ENCODE data around the gene LRMDA. TPM values are rescaled to one million over a fixed set of nuclear protein-coding genes. Genes with fewer than 3 reads are reported as not detected.

The LRMDA gene
- total RNA-seq, 1 donor from 2014 or later, result 17.1 TPM

DNA sequence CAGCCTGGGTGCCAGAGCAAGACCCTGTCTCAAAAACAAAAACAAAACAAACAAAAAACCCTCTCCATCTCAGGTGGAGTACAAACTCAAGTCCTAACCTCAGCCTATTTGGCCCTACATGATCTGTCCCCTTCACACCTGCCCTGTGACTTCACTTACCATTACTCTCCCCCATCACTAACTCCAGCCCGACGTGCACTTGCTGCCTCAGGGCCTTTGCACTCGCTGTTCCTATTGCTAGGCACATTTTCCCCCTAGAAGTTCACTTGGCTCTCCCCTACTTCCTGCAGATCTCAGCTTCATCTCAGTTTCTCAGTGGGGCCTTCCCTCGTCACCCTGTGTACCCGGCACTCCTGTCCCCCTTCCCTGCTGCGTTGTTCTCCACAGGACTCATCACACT, 8.5 kb upstream of the LRMDA start:
- DNase-seq (ENCODE audit: low spot score), result no peak

DNA sequence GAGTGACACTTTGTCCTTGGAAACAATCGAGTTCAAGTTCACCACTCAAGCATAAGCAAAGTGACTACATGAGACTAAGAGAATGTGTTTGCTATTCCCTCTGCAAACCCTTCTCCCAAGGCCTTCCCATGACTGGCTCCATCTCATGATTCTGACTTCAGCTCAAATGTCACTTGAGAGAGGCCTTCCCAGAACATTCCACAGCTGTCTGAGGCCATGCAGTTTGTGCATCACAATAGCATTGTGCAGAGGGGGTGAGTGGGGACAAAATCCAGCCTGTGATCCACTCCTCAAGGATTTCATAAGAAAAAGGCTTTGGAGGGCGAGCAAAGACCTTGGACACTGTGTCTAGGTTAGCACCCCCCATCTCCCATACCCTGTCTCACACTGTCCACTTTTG, 6.9 kb upstream of the LRMDA start:
- DNase-seq (ENCODE audit: low spot score), result no peak

DNA sequence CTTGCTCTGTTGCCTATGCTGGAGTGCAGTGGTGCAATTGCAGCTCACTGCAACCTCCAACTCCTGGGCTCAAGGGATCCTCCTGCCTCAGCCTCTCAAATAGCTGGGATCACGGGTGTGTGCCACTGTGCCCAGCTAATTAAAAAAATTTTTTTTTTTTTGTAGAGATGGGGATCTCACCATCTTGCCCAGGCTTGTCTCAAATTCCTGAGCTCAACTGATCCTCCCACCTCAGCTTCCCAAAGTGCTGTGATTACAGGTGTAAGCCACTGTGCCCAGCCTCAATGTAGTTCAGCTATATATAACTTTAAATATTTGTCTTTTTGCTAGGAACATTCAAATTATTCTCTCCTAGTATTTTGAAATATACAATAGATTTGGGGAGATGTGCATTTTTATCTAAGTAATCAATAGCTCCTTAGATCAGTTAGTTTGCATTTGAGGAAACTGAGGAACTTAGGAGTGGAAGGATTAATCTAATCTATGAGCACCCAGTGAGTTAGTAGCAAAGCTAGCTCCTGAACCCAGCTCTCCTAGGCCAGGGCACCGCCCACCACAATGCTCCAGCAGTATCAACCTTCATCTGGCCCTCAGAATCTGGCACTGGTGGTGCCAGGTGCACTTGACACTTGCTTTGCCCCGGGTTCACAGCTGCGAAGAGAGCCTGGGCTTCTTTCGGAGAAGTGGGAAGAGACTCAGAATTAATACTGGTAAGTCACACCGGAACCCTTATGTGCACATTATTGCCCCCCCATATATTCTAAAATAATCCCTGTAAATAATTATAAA, 5.9 kb upstream of the LRMDA start:
- DNase-seq (ENCODE audit: low spot score), result no peak

DNA sequence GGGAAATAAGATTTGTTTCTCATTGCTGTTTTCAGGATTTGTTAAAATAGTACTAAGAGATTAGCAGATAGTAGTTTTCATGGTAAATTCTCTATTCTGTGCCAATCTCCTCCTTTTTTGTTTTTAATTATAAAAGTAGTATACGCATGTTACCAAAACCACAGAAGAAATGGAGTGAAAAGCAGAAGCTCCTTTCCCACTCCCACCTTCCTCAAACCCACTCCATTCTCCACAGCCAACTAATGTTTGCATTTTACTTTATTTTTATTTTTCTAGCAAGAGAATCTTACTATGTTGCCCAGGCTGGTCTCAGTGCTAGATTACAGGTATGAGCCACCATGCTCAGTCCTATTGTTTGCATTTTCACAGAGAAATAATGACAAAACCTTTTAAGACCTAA, 4.5 kb upstream of the LRMDA start:
- no peak for DNase-seq (ENCODE audit: low spot score)

DNA sequence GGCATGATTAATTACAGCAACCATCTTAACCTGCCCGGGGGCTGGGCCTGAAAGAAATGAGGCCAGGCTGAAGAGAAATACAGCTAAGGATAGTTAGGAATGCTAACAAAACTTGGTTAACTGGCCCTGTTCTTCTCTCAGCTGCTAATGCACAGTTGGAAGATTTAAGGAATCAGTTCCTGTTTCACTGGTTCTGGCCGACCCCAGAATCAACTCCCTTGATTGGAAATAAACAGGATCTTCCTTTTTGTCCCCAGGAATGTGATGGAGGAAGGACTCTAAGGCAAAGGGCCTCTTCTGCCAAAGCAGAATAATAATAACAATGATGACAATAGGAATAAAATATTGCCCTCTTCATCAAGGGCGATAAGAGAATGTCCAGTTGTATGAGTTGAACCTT, 3.5 kb upstream of the LRMDA start:
- DNase-seq (ENCODE audit: low spot score), result no peak

DNA sequence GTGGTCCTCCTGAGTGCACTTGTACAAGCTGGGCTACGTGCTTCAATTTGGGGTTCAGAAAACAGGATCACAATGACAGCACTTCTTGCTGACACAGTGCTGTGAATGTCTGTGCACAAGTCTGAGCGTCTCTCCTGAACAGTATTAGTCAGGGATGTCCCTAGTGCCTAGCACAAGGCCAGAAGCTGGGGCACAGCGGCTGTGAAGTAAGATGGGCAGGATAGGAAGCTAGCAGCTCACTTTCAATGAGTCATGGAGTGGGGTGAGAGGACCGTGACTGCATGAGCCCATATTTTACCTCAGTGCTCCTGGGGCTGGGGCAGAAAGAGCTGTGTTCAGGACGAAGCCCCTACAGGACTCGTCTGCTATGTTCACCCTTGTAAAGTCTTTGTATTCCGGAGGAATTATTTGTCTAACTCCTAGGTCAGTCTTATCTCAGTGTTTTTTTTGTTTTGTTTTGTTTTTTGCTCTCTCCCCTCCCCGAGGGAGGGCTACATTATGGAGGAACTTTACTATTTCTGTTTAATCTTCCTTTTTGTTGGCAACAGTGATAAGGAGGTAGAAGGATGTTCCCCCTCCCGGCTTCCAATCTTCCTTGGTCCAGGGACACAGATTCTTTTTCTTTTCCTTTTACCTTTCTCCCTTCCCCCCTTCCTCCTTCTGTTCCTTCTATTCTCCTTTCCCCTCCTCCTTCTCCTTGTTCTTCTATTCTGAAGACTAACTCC, 2.8 kb upstream of the LRMDA start:
- DNase-seq (ENCODE audit: low spot score), result no peak

DNA sequence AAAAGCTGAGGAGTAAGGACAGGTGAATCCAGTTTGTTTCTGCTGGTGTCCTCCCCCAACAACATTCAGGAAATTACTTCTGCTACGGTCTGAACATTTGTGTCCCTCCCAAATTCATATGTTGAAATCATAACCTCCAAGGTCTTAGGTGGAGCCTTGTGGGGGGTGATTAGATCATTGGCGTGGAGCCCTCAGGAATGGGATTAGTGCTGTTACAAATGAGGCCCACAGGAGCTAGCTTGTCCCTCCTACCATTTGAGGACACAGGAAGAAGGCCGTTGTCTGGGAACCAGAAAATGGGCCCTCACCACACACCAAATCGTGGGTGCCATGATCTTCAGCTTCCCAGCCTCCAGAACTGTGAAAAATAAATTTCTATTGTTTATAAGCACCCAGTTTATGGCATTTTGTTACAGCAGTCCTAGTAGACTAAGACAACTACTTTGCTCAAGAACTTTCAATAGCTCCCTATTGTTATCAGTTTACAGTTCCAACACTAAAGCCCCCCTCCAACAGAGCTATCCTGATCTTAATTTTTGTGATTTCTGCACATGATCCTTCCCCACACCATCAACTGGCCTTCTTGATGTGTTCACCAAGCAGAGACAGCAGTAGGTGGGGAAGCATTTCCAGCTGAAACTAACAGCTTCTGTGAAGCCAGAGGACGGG, 2.1 kb upstream of the LRMDA start:
- no peak for DNase-seq (ENCODE audit: low spot score)

DNA sequence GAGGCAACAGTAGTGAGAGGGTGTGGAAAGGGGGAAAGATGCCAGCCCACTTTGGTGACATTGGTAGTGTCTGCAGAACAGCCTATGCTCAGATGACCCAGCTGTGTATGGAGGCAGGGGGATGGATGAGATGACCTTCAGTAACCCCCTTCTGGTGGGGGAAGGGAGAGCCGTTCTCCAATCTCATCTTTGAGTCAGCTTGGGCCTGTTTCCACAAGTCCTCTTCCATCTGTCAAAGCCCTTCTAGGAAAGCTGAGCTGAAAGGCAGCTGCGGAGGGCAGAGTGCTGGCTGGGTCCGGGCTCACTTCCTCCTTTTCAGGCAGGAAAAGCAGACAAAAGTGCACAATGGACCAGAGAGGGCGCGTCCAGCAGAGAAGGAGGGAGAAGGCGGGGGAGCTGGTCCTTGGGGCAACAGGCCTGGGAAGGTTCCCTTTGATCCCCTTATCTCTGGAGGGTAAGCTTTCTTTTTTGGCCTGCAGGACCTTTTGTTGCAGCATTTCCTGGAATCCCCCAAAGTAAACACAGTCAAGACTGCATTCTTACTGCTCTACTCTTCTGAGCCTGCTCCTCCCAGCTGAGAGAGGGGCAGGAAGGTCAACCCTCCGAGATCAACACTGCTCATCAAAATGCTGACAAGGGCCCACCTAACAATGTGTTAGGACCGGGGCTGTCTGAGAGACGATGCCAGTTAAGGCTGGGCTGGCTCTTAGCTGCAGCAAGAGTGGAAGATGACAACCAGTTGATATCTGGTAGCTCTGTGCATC, 1.2 kb upstream of the LRMDA start:
- DNase-seq (ENCODE audit: low spot score), result peak; percentile 38

DNA sequence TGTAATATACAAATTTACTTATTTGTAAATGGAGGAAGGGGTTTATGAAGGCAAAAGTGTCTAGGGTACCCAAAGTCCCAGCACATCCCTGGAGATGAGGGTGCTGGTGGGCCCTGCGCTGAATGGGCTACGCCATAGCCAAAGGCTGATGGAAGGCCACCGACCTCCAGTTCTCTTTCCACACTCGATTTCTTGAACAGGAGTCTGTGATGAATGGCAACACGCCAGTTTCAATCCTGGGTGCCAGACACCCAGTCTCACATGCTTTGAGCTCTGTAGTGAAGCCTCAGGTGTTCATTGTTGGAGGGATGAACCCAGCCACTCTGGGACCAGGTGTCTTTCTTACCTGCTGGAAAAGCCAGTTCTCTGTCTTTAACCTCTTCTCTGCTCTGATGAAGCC, 752 bp downstream of the LRMDA start:
- DNase-seq (ENCODE audit: low spot score), result no peak

DNA sequence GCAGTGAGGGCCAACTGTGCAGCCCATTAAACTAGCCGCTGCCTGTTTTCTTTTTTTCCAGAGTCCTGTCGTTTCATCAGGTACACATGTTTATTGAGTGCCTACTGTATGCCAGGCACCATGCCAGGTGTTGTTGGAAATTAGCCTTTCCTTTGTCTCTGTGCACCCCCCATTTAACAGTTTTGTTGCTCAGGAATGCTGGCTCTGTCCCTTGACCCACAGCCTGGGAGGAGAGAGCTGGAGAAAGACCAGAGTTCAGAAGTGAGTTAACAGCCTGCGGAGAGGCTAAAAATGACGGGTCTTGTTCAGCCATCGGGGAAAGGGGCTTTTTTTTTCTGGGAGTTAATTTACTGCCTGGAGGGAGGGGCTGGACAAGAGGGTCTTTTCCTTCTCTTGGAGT, 1.3 kb downstream of the LRMDA start:
- no peak for DNase-seq (ENCODE audit: low spot score)

DNA sequence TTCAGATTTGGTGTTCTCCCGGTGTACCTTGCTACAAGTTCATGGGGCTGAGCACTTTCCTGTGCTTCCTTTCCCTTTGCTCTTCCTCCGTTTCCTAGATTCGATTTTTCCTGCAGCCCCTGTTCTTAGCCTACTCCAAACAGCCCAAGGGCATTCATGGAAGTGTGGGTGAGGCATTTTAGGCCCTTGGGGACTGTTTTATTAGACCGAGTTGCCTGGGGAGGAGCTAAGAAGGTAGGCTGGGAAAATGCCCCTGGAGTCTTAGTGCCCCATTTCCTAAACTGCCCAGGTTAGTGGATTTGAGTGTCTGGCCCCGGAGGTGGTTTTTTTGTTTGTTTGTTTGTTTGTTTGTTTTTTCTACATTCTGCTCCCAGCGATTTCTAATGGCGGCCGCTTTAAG, 1.8 kb downstream of the LRMDA start:
- no peak for DNase-seq (ENCODE audit: low spot score)

DNA sequence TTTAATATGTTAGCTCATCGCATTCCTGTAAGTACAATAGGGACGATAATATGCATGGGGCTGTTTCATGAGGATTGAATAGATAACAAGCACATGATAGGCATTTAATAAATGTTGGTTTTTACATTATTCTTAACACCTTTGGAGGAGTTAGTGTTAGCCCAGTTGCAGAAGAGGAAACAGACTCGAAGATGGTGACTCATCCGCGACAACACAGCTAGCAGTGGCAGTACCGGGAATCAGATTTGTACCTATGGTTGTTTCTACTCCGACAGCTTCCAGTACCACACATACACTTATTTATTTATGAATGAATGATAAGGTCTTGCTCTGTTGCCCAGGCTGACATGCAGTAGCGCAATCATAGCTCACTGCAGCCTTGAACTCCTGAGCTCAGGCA, 2.9 kb downstream of the LRMDA start:
- no peak for DNase-seq (ENCODE audit: low spot score)

DNA sequence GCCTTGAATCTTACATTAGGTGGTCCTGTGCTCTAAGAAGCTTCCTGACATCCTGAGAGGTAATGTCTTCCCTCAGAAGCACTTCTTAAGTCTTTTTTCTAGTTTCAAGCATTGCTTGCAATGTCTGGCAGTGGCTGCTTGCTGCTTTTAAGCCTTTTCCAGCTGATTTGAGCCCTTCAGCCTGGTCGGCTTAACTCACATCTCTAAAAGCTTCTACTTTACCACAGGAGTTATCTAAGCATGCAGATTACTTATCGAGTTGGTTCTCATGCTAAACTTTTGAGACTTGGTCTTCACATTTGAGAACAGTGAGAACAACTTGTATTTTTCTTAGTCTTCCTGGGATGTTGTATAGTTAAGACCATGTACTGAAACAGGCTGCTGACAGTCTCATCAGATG, 3.9 kb downstream of the LRMDA start:
- DNase-seq (ENCODE audit: low spot score), result no peak

DNA sequence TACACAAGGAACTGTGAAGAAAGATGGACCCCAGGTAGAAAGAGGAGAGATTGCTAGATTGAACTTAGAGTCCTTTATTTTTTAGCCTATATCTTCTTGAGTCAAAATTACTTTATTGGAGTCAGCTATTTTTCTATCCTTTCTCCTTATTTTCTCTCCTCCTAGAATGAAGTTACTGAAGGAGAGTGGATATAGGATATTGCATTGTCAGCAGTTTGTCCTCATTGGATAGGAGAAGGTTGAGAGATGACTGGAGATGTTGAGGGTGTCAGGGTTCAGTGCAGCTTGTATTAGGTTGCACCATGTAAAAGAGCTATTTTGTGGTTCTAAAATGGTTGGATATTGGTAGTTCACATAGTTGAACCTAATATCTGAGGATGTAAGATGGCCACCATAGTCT, 5.5 kb downstream of the LRMDA start:
- no peak for DNase-seq (ENCODE audit: low spot score)

DNA sequence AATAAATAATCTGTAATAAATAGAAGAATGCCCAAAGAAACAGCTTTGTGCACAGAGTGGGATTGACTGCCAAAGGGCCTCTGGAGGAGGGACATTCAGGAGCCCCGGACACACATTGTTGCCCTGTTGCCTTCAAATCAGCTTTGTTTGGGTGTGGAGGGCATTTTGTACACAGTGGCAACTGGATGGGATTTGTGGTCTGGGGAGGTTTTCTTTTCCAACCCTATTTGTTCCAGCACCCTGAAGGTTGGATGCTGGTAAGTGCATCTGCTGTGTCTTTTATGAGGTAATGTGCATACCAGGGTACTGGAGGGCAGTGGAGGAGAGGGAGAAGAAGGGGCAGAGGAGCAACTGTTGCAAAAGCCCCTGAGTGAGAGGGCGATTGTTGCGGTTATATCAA, 6.3 kb downstream of the LRMDA start:
- no peak for DNase-seq (ENCODE audit: low spot score)

DNA sequence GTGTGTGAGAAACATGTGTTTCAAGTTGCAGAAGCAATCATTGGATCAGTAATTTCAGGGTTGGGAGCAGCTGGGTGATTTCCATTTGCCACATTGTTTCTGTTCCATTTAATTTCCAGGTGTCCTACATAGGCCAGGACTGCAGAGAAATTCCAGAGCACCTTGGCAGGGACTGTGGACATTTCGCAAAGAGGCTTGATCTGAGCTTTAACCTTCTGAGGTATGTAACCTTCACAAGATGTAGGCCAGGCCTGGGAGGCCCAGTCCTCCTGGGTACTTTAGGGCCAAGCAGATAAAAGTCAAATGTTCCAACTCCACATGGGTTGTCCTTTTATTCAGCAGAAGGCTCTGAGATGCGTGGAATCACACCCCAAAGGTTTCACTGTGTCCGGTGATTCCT, 6.9 kb downstream of the LRMDA start:
- DNase-seq (ENCODE audit: low spot score), result no peak

DNA sequence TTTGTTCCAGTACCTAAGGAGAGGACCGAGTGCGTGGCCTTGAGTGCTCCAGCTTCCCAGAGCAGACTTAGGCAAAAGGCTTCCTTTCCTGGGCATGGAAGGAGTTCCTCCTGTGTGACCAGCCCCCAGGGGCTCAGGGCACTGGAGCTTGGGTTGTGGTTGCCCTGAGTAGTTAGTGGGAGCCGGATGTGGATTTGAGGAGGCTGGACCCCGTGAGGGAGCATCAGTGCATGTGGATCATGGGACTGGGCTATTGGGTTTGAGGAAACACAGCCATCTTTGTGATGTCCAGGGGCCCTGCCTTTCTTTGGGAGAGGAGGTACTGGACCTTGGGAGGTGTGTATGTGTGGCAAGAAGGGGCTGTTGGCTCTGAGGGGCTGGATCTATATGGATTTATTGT, 8.4 kb downstream of the LRMDA start:
- no peak for DNase-seq (ENCODE audit: low spot score)

DNA sequence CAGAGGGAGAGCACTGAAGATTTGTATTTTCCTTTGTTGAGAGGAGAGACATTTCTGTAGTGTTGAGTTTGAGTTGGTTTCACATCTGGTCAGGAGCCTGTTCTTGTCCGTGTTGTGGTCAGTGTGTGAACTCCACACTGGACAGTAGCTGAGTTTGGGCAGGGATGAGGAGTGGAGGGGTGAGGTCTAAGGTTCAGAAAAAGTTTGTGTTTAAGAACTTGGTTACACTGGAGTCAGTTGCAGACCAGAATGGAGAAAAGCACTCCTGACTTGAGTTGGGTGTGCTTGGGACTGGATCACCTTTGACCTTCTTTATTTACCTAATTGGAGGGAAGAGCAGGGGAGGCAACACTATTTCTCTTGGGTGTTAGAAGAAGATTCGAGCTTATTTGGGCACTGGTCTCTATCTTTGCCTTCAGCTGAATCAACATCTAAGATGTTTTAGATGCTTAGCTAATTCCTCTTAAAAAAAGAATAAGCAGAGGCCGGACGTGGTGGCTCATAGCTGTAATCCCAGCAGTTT, 8.9 kb downstream of the LRMDA start:
- no peak for DNase-seq (ENCODE audit: low spot score)

DNA sequence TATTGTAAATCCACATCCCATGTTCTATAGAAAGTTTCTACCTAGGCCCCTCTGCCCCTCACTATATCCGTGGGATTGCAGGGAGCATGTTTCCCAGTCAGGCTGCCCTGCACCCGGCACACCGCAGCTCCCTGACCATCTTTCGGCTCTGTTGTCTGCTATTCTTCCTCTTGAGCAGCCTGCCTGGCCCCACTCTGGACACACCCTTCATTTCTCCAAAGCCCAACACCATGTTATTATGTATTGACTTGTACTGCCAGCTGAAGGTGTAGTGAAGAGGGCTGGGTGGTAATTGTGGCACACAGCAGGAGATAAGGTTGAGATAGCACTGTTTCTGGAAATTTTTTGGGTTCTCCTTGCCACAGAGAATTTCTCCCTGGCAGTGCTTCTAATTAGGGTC, 9.8 kb downstream of the LRMDA start:
- no peak for DNase-seq (ENCODE audit: low spot score)

DNA sequence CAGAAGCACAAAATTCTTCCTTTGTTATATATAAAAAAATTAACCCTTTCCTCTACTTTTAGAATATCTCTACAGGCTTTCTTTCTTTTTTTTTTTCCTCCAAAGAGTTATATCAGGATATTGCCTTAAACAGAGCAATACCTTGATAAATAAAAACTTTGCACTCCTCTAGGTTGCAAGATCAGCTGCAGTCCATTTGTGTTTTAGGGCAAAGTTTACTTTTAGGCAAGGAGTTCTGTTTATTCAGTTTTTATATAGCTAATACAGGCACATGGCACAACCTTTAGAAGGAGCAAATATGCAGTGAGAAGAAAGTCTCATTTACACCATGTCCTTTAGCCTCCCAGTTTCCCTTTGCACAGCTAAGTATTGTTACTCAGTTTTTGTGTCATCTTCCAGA, 10.3 kb downstream of the LRMDA start:
- no peak for DNase-seq (ENCODE audit: low spot score)

DNA sequence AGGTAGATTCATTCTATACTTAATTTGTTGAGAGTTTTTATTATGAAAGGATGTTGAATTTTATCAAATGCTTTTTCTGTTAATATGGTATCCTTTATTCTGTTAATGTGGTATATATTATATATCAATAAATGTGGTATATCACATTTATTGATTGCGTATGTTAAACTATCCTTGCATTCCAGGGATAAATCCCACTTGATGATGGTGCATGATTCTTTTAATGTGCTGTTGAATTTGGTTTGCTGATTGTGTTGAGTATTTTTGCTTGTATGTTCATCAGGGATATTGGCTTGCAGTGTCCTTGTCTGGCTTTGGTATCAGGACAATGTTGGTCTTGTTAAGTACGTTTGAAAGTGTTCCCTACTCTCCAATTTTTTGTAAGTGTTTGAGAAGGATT, 11.9 kb downstream of the LRMDA start:
- DNase-seq (ENCODE audit: low spot score), result no peak

DNA sequence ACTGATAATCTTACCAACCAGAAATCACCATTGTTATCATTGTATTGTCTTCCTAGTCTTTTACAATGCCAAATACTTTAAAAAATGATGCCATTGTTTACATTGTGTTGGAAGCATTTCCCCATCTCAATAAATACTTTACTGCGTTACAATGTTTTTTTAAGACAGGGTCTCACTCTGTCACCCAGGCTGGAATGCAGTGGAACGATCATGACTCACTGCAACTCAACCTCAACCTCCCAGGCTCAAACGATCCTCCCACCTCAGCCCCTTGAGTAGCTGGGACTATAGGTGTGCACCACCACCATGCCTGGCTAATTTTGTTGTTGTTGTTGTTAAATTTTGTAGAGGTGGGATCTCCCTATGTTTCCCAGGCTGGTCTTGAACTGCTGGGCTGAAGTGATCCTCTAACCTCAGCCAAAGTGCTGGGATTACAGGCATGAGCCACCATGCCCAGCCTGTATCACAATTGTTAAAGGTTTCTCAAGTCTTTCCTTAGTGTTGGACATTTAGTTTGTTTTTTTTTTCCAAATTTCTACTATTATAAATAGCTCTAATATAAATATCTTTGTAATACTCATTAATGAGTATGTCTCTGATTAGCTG, 13.5 kb downstream of the LRMDA start:
- DNase-seq (ENCODE audit: low spot score), result no peak

Measured in mucosa of gallbladder (tissue), 1 donor.